Stimulated activated CD4-positive, alpha-beta T cell treated with anti-CD3 and anti-CD28 coated beads, Interleukin-2, amount 100 ng/mL, for 24 hours (primary cell): ENCODE measurements around the gene KCNK17.

Experiments
- DNase-seq, 2 donors: peaks; one replicate each; pipeline ENCODE4 v3.0.0-alpha.2; 2020

The KCNK17 gene

GRCh38 chr6:39335780-39336545 lies 21.7 kb upstream of the KCNK17 start:
- DNase-seq: no peak

DNA sequence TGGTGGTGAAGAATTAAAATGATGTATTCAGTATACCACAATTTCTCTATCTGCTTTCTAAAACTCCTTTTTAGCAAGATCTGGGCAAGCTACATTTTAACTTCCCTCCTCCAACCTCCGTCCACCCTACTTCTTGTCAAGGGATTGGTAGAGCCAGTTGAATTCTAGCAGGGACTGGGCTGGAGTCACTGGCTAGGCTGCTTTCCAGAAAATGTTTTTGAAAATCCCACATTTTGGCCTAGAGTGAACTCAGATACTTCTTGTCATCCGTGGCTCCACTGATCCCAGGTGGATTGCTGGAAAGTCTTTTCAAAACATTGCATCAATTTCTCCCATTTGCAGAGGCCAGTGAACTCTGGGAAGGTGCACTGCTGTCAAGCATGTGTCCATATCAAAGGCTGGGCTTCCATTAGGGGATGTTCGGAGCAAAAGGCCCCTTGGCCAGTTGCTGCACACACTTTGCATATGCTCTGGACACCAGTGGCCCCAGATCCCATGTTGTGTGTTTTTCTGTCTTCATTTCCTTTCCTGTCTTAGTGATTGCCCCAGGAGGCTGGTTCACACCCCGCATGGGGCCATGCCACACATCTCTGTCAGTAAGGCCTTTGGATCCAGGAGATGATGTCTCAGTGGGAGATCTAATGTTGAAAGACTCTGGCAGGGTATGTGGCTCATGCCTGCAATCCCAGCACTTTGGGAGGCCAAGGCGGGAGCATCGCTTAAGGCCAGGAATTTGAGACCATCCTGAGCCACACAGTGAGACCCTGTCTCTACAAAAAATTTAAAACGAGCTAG lies 19.6 kb upstream of the KCNK17 start:
- no peak for DNase-seq

DNA sequence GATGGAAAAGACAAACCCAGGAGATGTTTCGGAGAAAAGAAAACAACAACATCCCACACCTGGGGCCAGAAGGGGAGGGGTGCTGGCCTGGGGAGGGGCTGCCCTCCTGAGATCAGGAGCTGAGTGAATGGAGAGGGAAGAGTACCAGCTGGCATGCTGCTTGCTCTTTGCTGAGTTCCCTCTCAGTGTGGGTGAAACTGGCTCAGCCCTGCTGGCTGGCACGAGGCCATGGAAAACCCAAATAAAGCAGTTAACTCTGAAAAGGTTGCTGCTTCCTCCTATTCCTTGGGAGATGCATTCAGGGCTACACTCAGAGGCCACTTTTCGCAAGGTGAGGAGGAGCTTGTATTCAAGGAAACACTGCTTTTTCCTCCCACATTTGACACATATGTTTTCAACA lies 16.3 kb upstream of the KCNK17 start:
- no peak for DNase-seq

DNA sequence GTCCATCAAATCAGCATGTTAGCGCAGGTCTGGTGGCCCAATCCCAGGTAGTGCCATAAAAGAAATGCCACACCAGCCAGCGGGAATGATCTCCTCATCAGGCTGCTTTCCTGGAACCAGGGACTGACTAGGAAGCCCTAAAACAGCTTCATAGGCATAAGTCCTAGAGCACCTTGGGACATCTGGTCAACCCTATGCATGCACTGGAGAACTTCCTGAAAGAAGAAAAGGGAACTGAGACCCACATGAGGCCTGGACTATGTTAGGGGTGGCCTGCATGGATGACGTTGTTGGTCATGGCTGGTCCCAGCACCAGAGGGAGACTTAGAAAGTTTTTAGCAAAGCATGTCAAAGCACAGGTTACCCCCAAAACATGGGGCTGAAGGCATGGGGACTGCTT lies 15.8 kb upstream of the KCNK17 start:
- DNase-seq: no peak

DNA sequence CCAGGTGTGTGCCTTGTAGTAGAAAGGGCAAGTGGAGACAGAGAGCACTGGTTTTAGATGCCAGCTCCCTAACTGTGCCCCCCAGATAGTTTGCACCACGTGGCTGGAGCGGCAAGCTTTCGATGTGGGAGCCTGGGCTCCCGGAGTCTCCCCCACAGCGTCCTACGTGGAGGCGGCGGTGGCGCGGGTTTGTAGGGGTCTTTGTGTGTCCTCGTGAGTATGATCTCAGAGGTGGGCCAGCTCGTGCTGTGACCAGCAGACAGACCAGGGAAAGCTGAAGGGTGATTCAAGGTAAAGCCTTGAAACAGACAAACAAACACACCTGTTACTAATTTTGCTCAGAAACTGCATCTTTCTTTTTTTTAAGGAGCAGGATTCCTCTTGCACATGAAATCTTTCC lies 13.8 kb upstream of the KCNK17 start:
- no peak for DNase-seq

GRCh38 chr6:39327507-39327906 lies 13.3 kb upstream of the KCNK17 start:
- DNase-seq: no peak

- no peak for DNase-seq
These were observed 8.2 kb upstream of the KCNK17 start, which contains the start of gene KCNK16 for GRCh38 chr6:39322306-39322850. TSS of gene KCNK16 (minus strand) at chr6:39322702. CDS start at chr6:39322540, 162 bp downstream.

DNA sequence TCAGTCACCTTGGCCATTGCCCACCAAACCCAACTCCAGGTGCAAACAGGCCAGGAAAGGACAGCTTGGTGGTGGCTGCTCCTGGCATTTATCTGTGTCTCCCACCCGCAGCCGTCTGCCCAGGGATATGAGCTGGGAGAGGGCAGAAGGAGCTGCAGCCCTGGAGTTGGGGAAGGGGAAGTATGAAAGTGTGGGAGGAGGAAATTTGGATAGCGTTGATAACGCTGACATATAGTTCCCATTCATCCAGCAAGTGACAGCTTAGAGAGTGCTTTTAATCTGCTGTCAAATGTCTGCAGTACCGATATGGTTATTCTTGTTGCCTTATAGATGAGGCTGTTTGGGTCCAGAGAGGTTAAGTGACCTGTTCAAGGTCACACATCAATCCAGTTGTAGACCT lies 7.5 kb upstream of the KCNK17 start:
- DNase-seq: no peak

DNA sequence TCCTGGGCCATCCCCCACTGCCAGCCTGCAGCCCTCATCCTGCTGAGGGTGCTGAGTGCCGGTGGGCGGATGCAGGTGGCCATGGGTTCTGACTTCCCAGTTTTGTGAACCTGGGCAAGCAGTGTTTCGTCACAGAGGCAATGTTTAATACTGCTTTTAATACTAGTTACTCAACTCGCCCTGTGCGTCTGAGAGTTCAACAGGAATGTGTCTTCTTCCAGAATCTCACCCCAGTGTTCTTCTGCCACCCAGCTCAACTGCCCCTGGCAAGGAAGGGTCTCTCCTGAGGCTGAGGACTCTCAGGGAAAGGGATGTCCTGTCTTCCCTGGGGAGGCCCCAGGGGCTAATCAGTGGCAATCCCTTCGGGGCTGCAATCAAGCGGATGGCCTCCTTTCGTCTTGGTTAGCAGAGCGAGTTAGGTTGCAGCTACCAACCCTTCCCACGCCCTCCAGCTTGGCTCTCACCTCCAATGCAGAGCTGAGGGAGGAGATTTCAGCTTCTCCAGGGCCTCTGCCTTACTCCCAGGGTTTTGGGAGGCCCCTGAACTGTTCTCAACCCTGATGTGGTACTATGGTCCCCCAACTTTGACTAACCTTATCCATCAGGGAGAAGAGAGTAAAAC lies 6.3 kb upstream of the KCNK17 start:
- no peak for DNase-seq

- DNase-seq: no peak
These were observed 5.6 kb upstream of the KCNK17 start for GRCh38 chr6:39319621-39320362.

DNA sequence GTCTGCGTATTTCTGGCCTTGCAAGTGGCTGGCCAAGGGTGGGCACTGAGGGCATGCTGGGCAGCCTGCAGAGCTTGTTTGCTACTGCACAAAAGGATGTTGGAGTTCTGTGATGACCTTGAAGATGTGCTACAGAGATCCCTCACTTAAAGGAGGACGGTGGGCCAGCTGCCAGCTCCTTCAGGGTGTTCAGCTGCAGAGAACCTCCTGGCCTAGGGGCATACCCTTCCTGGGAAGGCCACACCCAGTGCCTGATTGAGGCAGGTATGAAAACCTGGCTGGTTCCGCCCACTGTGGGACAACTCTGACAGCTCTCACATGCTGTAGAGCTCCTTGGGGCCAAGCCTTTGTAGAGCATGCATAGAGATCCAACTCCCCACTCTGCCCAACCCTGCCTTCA lies 3.0 kb upstream of the KCNK17 start:
- DNase-seq: no peak

- no peak for DNase-seq
These were observed 520 bp downstream of the KCNK17 start for GRCh38 chr6:39313526-39314272.

DNA sequence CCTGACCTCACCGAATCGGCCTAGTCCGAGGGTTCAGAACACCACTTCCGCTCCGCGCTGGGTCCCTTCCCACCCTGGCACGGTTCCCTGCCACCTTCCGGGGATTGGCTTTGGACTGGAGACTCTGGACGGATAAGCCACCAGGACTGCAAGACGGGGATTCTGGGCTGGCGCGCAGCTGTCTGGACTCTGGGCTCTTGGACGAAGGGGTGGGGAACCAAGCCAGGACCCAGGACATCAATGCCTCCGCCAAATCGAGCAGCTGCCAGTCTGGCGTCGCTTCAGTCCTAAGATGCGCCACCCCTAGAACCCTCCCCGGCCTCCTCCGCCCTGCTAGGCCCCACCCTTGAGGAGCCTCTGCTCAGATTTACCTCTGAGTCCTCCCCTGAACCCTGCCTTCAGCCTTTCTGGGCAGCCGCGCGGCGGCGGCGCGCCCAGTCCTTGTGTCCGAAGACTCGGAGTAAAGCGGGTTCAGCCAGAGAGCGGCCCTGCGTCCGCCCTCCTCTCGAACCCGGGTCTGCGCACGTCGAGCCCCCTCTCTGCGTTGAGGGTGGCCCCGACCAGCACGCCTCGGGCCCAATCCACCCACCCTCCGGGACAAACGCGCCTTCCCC lies 1.2 kb downstream of the KCNK17 start:
- DNase-seq: no peak

DNA sequence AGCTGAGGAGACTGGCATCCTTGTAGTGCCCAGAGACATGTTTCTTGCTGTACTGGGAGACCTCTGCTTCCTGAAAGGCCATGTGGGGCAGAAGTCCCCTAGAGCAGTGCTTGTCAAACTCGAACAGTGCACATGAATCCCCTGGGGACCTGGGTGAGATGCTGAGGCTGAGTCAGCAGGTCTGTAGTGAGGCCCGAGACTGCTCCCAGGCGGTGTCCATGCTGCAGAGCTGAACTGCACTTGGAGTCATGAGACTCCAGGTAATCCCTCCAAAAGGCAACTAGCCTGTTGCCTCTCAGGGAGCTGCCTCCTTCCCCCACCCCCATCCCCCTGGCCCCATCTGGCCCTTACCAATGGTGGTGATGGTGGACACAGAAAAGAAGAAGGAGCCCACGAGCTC lies 3.7 kb downstream of the KCNK17 start:
- DNase-seq: no peak

GRCh38 chr6:39309942-39310531 lies 4.2 kb downstream of the KCNK17 start:
- DNase-seq: peak; percentile 71 to 75

GRCh38 chr6:39307462-39307861 lies 6.8 kb downstream of the KCNK17 start:
- DNase-seq: no peak

- no peak for DNase-seq
These were observed 9.3 kb downstream of the KCNK17 start for GRCh38 chr6:39304951-39305350.

DNA sequence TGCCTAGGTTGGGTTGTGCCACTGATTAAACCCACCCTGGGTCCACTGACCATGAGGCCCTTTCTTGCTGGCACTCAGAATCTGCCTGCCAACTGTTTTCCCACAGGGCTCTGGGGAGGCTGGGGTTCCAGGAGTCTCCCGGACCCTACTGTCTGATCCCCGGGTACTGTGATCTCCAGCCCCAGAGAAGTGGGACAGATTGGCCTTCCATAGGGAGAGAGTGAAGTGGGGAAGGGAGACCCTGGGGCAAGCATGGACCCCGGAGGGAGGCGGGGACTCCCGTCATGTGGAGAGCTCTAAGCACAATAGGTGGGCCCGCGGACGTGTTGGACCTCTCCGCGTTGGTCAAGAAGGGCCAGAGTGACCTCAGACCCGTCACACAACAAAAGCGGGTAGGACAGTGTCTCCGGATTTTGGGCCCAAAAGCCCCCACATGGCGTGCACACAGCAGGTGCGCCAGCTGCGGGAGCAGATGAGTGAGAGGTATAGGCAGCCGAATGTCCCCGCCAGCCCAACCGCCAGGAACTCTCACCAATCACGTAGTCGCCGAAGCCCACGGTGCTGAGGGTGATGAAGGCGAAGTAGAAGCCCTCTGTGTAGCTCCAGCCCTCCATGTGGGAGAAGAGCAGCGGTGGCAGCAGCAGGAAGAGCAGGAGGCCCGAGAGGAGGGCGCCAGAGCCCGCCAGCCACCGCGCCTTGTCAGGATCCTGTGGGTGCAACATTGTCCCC lies 10.6 kb downstream of the KCNK17 start:
- no peak for DNase-seq

GRCh38 chr6:39302669-39303424 lies 11.4 kb downstream of the KCNK17 start:
- peak; percentile 93 to 94 for DNase-seq

- DNase-seq: no peak
These were observed 12.2 kb downstream of the KCNK17 start for GRCh38 chr6:39302011-39302410.
